Panc1 (cell line): ENCODE results near the gene TNFRSF25. TPM values are rescaled to one million over a fixed set of nuclear protein-coding genes. Genes with fewer than 3 reads are reported as not detected.

Experiments
- ATAC-seq: fragments of 200-7000 bp; cut with Tn5 transposase; 2 replicates; pipeline ENCODE4 v1.9.1; 2020; ENCODE audit warnings: mild to moderate bottlenecking, moderate library complexity
- BruUV-seq: library from RNA; stranded (reverse); fragments of 400-500 nt; replicated peaks from 2 replicates; lab custom pipeline; 2021; lab: Mats Ljungman, UMichigan
- CTCF ChIA-PET: fragments of 300-600 bp; sonication (Branson Sonifier 250); formaldehyde crosslinking; loops from one replicate; lab custom pipeline; 2022; ENCODE audit warnings: antibody characterized with exemption; lab: Charles Lee
- POLR2A ChIA-PET: fragments of 300-600 bp; sonication (Branson Sonifier 250); formaldehyde crosslinking; loops from one replicate; lab custom pipeline; 2022; ENCODE audit warnings: antibody characterized with exemption; lab: Charles Lee
- DNase-seq: peaks from one replicate; pipeline ENCODE4 v3.0.0-alpha.2; 2010; ENCODE audit warnings: low read depth, low spot score
- H3K27ac ChIP-seq: 2 replicates; pipeline ENCODE4 v1.5.1; 2011; ENCODE audit warnings: mild to moderate bottlenecking, low read length, inconsistent platforms
- H3K27me3 ChIP-seq: fragments of 200-500 bp; sonication (Bioruptor generic); 2 replicates; pipeline ENCODE4 v1.6.0; 2014; ENCODE audit warnings: low read length, inconsistent platforms; ENCODE audit not compliant: control insufficient read depth, insufficient read depth
- H3K36me3 ChIP-seq: fragments of 200-500 bp; sonication (Bioruptor generic); 2 replicates; pipeline ENCODE4 v1.5.1; 2014; ENCODE audit warnings: inconsistent platforms, mild to moderate bottlenecking, low read length, moderate library complexity; ENCODE audit not compliant: control insufficient read depth, insufficient read depth
- H3K4me1 ChIP-seq: 2 replicates; pipeline ENCODE4 v1.5.1; 2011; ENCODE audit warnings: inconsistent platforms, mild to moderate bottlenecking, low read length, moderate library complexity; ENCODE audit not compliant: control insufficient read depth, insufficient read depth
- H3K4me3 ChIP-seq, 2 experiments: 2 replicates each; pipeline ENCODE4 v1.5.1; 2011 to 2012; ENCODE audit warnings: low read depth in 2 of 2, low read length in 2 of 2, mild to moderate bottlenecking in 2 of 2, inconsistent platforms in 1 of 2, moderate library complexity in 1 of 2
- H3K9me3 ChIP-seq: fragments of 200-500 bp; sonication (Bioruptor generic); 2 replicates; pipeline ENCODE4 v1.5.1; 2014; ENCODE audit warnings: low read depth, mild to moderate bottlenecking, inconsistent platforms, low read length, moderate library complexity; ENCODE audit not compliant: control insufficient read depth, insufficient read depth
- POLR2AphosphoS5 ChIP-seq: IDR thresholded peaks from 2 replicates; pipeline ENCODE4 v1.6.1; 2012; ENCODE audit warnings: mild to moderate bottlenecking, low read depth, low read length, moderate library complexity
- SIN3A ChIP-seq: IDR thresholded peaks from 2 replicates; pipeline ENCODE4 v1.6.1; 2012; ENCODE audit warnings: low read depth, mild to moderate bottlenecking, low read length, moderate library complexity, borderline replicate concordance; ENCODE audit not compliant: insufficient read depth
- TCF7L2 ChIP-seq: IDR thresholded peaks from 2 replicates; pipeline ENCODE4 v1.6.1; 2011; ENCODE audit warnings: mild to moderate bottlenecking, low read depth, low read length, inconsistent platforms
- in situ Hi-C: cut with HindIII; loops from 2 replicates; pipeline ENCODE4 v1.10.0; 2016; ENCODE audit warnings: low sequenced_read_pairs, low pct_unique_long_range_greater_than_20kb
- intact Hi-C: fragments of 100-400 bp; cut with micrococcal nuclease; formaldehyde crosslinking; loops from one replicate; pipeline ENCODE4 v1.10.0; 2022; ENCODE audit not compliant: unreplicated experiment
- total RNA-seq: library from RNA; stranded (reverse); gene quantifications from one replicate; pipeline ENCODE4 v1.2.1, GENCODE V29; 2021; ENCODE audit not compliant: unreplicated experiment
- TF ChIP-seq, protein P1 (sequence below), 2 experiments: IDR thresholded peaks; 2 replicates each; pipeline ENCODE4 v1.6.1; 2011 to 2012; ENCODE audit warnings: low read depth in 2 of 2, control low read depth in 1 of 2, low read length in 1 of 2, mild to moderate bottlenecking in 1 of 2, moderate library complexity in 1 of 2; ENCODE audit not compliant: insufficient read depth in 1 of 2
- TF ChIP-seq, protein P2 (sequence below): fragments of 450-650 bp; IDR thresholded peaks from 2 replicates; pipeline ENCODE4 v1.5.1; 2017; ENCODE audit warnings: mild to moderate bottlenecking

The TNFRSF25 gene
- total RNA-seq, 1 experiment from 2014 or later: 7.0 TPM

DNA sequence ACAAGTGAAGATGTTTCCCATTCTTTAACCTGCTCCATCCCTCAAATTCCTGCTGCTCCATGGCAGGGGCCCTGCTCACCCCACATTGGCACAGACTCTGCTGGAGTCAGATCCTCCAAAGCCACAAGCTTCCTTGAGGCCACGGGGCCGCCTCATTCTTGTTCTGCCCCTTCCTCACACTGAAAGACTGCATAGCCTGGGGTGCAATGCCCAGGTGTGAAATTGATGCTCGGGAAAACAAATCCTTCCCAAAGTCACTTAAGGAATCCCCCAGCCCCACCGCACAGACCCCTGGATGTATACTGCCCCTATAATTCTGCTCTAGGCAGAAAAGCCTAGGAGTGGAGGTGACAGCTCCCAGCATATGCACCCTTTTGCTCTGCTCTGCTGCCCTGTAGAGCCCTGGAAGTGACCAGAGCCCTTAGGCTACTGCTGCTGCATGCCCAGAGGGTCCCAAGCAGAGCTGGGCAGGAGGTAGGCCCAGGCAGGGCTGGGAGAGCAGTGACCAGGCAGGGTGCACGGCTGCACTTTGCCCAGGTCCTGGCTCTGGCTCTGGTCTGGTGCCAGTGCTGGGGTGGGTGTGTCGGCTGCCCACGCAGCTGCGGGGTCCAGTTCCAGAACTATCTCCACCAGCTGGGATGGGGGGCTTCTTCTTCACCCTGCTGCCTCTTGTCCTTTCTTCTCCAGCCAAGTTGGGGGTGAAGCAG is 47.9 kb downstream of the TNFRSF25 start:
- no TSS peak for BruUV-seq
- no peak for DNase-seq
- no peaks in the 10 kb centered on the region; the same call in 1 of the 2 replicates for H3K36me3 ChIP-seq
- H3K27me3 ChIP-seq: no peaks in the 10 kb centered on the region
- intact Hi-C loops: no loop called here
- in situ Hi-C loops: no loop called here
- no peak overlapping the region for H3K4me3 ChIP-seq
- no peaks in the 10 kb centered on the region for H3K9me3 ChIP-seq
- H3K27ac ChIP-seq: no peak overlapping the region
- TF ChIP-seq SIN3A: no peak
- ChIA-PET CTCF (interaction anchor here (0.5 to 0.9 kb wide), 2 partner anchors 17 to 19 kb away, joined by 3 to 5 read pairs; no protein-coding TSS in a partner anchor), POLR2A (no interaction called here)
- H3K4me1 ChIP-seq: peaks cover 17% of the 10 kb centered on the region
- ATAC-seq: no peak

DNA sequence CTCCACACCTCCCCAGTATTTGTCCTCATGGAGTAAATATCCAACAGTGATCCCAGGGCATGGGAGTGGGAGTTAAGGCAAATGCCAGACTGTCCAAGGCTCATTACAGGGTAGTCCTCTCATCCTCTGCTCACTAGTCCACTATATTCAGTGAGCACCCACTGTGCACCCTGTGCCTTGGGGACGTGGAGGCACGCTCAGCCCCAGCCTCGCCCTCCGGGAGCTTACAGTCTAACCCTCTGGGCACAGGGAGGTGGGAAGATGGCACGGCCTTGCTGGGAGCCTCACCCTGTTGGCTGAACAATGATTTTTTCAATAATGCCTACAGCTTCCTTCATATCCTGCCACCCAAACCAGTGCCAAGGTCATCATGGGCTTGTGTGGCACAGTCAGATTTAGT is 49.1 kb downstream of the TNFRSF25 start:
- H3K27me3 ChIP-seq: no peaks in the 10 kb centered on the region
- no peaks in the 10 kb centered on the region; the same call in 1 of the 2 replicates for H3K36me3 ChIP-seq

DNA sequence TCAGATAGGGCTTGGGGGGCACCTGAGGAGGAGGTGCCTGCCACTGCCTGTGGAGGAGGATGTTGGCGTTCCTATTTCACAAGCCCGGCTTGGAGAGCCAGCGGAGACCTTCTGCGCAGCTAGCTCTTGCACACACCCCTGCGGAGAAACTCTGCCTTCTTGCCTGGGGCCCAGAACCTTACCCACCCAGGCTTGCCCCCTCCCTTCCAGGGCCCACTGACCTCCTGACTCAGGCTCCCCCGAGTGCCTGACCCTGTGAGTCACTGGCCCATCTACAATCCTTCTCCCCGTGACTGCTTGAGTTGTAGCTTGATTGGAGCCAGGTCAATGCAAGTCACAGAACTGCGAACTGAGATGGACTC is 49.7 kb downstream of the TNFRSF25 start:
- Histone ChIP-seq H3K36me3 (no peaks in the 10 kb centered on the region; the same call in 1 of the 2 replicates), H3K27ac (no peak overlapping the region), H3K4me1 (peaks cover 17% of the 10 kb centered on the region), H3K27me3 (no peaks in the 10 kb centered on the region), H3K4me3 (no peak overlapping the region), H3K9me3 (no peaks in the 10 kb centered on the region)
- intact Hi-C loops: no loop called here
- no peak for ATAC-seq
- BruUV-seq: TSS peak; percentile 65
- in situ Hi-C loops: no loop called here
- TF ChIP-seq, protein P1, sequence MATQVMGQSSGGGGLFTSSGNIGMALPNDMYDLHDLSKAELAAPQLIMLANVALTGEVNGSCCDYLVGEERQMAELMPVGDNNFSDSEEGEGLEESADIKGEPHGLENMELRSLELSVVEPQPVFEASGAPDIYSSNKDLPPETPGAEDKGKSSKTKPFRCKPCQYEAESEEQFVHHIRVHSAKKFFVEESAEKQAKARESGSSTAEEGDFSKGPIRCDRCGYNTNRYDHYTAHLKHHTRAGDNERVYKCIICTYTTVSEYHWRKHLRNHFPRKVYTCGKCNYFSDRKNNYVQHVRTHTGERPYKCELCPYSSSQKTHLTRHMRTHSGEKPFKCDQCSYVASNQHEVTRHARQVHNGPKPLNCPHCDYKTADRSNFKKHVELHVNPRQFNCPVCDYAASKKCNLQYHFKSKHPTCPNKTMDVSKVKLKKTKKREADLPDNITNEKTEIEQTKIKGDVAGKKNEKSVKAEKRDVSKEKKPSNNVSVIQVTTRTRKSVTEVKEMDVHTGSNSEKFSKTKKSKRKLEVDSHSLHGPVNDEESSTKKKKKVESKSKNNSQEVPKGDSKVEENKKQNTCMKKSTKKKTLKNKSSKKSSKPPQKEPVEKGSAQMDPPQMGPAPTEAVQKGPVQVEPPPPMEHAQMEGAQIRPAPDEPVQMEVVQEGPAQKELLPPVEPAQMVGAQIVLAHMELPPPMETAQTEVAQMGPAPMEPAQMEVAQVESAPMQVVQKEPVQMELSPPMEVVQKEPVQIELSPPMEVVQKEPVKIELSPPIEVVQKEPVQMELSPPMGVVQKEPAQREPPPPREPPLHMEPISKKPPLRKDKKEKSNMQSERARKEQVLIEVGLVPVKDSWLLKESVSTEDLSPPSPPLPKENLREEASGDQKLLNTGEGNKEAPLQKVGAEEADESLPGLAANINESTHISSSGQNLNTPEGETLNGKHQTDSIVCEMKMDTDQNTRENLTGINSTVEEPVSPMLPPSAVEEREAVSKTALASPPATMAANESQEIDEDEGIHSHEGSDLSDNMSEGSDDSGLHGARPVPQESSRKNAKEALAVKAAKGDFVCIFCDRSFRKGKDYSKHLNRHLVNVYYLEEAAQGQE (IDR thresholded peaks at IDR 0.05; ENCODE audit: insufficient read depth in 1 of 2, low read depth in 2 of 2, low read length in 1 of 2): no peak
- TF ChIP-seq POLR2AphosphoS5 (no peak), SIN3A (no peak), TCF7L2 (no peak)
- TF ChIP-seq, protein P2, sequence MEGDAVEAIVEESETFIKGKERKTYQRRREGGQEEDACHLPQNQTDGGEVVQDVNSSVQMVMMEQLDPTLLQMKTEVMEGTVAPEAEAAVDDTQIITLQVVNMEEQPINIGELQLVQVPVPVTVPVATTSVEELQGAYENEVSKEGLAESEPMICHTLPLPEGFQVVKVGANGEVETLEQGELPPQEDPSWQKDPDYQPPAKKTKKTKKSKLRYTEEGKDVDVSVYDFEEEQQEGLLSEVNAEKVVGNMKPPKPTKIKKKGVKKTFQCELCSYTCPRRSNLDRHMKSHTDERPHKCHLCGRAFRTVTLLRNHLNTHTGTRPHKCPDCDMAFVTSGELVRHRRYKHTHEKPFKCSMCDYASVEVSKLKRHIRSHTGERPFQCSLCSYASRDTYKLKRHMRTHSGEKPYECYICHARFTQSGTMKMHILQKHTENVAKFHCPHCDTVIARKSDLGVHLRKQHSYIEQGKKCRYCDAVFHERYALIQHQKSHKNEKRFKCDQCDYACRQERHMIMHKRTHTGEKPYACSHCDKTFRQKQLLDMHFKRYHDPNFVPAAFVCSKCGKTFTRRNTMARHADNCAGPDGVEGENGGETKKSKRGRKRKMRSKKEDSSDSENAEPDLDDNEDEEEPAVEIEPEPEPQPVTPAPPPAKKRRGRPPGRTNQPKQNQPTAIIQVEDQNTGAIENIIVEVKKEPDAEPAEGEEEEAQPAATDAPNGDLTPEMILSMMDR: no peak
- no peak for DNase-seq
- ChIA-PET POLR2A (no interaction called here), CTCF (interaction anchor here (0.6 to 0.7 kb wide), 2 partner anchors 22 to 24 kb away, joined by 4 read pairs; no protein-coding TSS in a partner anchor)

More for the DNA sequence above, 49.1 kb downstream of the TNFRSF25 start:
- ChIA-PET CTCF (no interaction called here), POLR2A (no interaction called here)
- intact Hi-C loops (no loop called here), in situ Hi-C loops (no loop called here)
- DNase-seq (no peak), ATAC-seq (no peak)
- peaks cover 17% of the 10 kb centered on the region for H3K4me1 ChIP-seq
- no peak for TF ChIP-seq TCF7L2
- TF ChIP-seq SIN3A: no peak
- TF ChIP-seq, protein P2: no peak
- no TSS peak for BruUV-seq
- H3K9me3 ChIP-seq: no peaks in the 10 kb centered on the region
- H3K27ac ChIP-seq: no peak overlapping the region
- H3K4me3 ChIP-seq: no peak overlapping the region
